Measurements from ENCODE around the gene KDM4B.
A peak's percentile ranks its signal among the peaks of the same experiment; 100 is the strongest.

Gene KDM4B

GRCh38 chr19:5112681-5113575 lies 144.0 kb downstream of the KDM4B start:
- peak; percentile 78 for DNase-seq (ENCODE audit: low read depth, low spot score)
- in situ Hi-C loops (cut with HindIII; ENCODE audit: low sequenced_read_pairs), result no loop called here
- TF ChIP-seq CTCF (IDR thresholded peaks at IDR 0.05; ENCODE audit: low read depth, low read length), result no peak
- no peak overlapping the region for H3K4me3 ChIP-seq (ENCODE audit: low read depth, low read length)

DNA sequence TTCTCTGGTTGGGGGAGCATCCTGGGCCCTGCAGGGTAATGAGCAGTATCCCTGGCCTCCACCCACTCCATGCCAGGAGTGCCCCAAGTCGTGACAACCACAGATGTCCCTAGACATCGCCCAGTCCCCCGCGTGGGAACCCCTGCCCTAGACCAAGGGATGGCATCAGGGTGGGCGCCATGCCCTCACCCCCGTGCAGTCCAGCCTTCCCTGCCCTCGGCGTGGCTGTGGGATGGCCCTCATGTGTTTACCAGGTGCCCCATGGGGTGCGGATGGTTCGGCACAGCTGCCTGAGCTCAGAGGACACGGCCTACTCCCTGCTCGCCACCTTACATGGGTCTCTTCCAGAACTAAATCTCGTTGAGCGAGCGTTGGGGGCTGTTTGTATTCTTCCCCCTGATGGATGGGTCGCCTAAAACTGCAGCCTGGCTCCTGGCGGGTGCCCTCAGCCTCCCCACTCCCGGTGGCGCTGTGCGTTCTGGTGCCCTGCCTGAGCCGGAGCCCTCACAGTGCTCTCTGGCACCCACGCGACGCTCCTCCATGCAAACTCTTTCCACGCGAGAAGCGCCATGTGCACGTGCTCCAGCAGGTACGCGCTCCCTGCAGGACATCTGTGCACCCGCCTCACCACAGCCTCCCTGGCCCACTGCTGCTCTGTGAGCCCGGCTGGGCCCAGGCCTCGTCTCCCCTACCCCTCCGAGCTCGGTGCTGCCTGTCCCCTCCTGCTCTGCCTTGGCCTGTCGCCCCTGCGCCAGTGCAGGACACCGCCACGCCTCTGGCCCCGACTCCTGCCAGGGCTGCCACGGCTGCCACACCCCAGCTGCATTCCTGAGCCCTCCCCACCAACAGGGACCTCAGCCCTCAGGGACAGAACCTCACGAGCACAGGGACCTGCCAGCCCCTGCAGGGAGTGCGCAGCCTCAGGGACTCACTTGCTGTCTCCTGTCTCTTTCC lies 145.0 kb downstream of the KDM4B start:
- DNase-seq (ENCODE audit: low read depth, low spot score), result no peak
- no peak for TF ChIP-seq CTCF (IDR thresholded peaks at IDR 0.05; ENCODE audit: low read depth, low read length)
- in situ Hi-C loops (cut with HindIII; ENCODE audit: low sequenced_read_pairs), result no loop called here
- H3K4me3 ChIP-seq (ENCODE audit: low read depth, low read length), result no peak overlapping the region

DNA sequence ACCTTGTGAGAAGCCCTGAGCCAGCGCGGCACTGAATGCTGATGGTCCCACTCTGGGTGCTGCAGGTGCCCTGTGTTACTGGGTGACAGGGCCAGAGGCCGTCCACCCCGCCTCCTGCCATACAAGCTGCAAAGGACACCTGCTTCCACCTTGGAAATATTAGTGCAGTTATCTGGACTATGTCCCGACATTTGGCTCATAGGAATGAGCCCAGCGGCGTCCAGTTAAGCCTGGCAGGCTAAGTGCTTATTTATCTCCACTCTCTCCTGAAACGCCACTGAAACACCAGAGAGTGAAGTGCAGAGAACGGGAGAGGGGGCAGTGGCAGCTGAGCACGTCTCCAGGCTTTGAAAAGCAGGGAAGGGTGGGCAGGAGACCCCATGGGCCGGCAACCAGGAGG lies 145.8 kb downstream of the KDM4B start:
- no peak for TF ChIP-seq CTCF (IDR thresholded peaks at IDR 0.05; ENCODE audit: low read depth, low read length)
- in situ Hi-C loops (cut with HindIII; ENCODE audit: low sequenced_read_pairs), result no loop called here
- H3K4me3 ChIP-seq (ENCODE audit: low read depth, low read length), result no peak overlapping the region
- no peak for DNase-seq (ENCODE audit: low read depth, low spot score)

DNA sequence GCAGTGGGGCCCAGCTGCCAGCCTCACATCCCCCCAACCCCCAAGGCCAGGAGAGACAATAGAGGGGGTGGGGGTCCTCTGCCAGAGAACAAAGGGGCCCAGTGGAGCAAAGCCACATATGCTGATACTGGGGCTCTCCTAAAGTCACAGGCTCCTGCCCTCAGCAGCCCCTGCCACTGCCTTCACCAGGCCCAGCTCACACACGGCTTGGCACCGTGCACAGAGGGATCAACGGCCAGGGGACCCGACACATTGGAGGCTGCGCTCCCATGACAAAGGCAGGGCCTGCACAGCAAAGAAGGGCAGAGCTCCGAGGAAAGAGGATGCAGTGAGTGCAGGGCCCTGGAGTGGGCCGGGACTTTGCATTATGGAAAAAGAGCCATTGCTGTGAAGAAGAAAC lies 146.4 kb downstream of the KDM4B start:
- no peak for TF ChIP-seq CTCF (IDR thresholded peaks at IDR 0.05; ENCODE audit: low read depth, low read length)
- in situ Hi-C loops (cut with HindIII; ENCODE audit: low sequenced_read_pairs), result no loop called here
- DNase-seq (ENCODE audit: low read depth, low spot score), result no peak
- H3K4me3 ChIP-seq (ENCODE audit: low read depth, low read length), result no peak overlapping the region

DNA sequence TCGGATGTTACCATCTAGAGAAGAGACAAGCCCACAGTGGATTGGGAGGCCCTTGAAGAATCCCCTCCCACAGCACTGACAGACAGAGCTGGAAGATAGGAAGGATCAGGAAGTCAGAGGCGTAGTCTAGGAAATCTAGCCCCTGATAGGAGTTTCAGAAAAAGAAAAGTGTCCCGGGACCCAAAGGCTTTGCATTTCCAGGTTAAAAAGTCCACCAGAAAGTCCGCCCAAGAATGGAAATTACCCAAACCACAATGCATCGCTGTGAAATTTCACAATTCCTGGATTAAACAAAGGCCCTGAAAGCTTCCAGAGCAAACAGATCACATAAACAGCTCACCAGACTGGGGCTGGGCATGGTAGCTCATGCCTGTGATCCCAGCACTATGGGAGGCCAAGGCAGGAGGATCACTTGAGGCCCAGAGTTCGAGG lies 146.9 kb downstream of the KDM4B start:
- no peak overlapping the region for H3K4me3 ChIP-seq (ENCODE audit: low read depth, low read length)
- DNase-seq (ENCODE audit: low read depth, low spot score), result peak; percentile 25
- no peak for TF ChIP-seq CTCF (IDR thresholded peaks at IDR 0.05; ENCODE audit: low read depth, low read length)
- in situ Hi-C loops (cut with HindIII; ENCODE audit: low sequenced_read_pairs), result no loop called here

GRCh38 chr19:5116292-5116691 lies 147.4 kb downstream of the KDM4B start:
- DNase-seq (ENCODE audit: low read depth, low spot score), result no peak
- TF ChIP-seq CTCF (IDR thresholded peaks at IDR 0.05; ENCODE audit: low read depth, low read length), result no peak
- in situ Hi-C loops (cut with HindIII; ENCODE audit: low sequenced_read_pairs), result no loop called here
- H3K4me3 ChIP-seq (ENCODE audit: low read depth, low read length), result no peak overlapping the region
